Stimulated activated CD8-positive, alpha-beta memory T cell treated with anti-CD3 and anti-CD28 coated beads, Interleukin-7, amount 100 ng/mL, for 1 hour (primary cell): ENCODE results near the gene HELZ.
"Not testable (repeated sequence)": the region's sequence is repeated elsewhere in the genome, so short reads cannot be mapped to it uniquely, and the experiment has no call there.

Experiments
- DNase-seq, 2 donors: peaks; one replicate each; pipeline ENCODE4 v3.0.0-alpha.2; 2020; ENCODE audit warnings: low read depth in 2 of 2

The HELZ gene

GRCh38 chr17:67145183-67145805 lies 99.7 kb downstream of the HELZ start:
- DNase-seq, result no peak

DNA sequence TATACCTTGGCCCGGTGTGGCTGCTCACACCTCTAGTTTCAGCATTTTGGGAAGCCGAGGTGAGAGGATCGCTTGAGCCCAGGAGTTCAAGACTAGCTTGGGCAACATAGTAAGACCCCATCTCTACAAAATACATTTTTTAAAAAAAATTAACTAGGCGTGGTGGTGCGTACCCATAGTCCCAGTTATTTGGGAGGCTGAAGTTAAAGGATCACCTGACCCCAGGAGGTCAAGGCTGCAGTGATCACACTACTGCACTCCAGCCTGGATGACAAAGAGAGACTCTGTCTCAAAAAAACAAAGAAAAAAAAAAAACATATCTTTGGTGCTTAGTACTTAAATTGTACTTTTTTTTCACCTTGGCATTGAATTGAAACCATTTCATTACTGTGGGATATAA lies 101.7 kb downstream of the HELZ start:
- no peak for DNase-seq

DNA sequence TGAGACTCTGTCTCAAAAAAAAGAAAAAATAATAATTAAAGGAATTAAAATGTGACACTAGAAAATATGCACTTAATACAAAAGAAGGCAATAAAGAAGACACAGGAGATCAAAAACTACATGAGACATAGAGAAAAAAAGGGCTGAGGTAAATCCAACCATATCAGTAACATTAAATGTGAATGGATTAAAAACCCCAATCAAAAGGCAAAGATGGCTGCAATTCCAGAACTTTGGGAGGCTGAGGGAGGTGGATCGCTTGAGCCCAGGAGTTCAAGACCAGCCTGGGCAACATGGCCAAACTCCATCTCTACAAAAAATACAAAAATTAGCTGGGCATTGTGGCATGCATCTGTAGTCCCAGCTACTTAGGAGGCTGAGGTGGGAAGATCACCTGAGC lies 103.0 kb downstream of the HELZ start:
- DNase-seq, result not testable (repeated sequence)

GRCh38 chr17:67139784-67140665 lies 105.0 kb downstream of the HELZ start:
- DNase-seq, result no peak

DNA sequence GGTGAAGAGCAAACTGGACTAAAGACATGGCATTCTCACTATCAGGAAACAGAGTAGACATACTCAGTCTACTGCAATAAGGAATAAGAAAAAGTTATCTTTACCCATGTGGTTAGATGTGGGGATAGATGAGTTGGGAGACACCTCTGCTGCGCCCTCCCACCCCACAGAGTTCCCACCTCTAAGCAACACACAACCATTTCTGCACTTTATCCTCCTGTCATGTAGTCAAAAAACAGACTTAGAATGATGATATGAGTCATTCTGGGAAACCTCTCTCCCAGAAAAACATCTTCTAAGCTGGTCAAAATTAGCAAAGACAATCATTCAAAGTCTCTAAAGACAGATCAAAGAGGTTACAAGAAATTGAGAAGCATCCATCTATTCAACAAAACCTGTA lies 105.7 kb downstream of the HELZ start:
- no peak for DNase-seq

- no peak for DNase-seq
These were observed 106.6 kb downstream of the HELZ start for GRCh38 chr17:67138392-67138791.

DNA sequence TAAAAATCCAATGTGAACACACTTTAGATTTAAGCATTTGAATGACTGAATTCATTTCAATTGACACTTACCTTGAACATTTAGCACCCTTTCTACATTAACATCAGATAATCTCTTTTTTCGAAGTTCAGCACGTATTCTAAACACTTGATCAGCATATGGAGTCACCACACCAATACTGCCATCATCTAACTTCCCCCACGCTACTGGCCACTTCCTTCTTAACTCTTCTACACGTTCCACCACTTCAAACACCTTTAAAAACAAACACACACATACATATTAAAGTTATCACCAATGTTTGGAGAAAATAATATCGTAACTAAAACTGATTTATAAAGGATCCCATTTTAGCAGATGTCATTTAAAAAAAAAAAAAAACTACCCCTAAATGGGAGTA lies 107.1 kb downstream of the HELZ start:
- no peak for DNase-seq

DNA sequence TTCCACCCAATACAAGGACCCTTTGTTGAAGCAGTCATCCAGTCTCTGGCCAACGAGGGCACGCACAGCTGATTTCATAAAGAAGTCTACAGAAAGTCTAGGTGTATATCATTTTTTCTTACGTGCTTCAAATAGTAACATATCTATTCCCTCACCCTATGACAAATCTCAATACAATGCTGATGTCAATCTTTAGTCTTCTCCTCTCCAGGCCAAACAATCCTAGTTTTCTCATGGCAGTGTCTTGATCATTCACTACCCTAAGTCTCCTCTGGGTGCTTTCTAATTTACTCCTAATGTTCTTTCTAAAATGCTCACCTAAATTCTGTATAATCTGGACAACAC lies 108.0 kb downstream of the HELZ start:
- no peak for DNase-seq

DNA sequence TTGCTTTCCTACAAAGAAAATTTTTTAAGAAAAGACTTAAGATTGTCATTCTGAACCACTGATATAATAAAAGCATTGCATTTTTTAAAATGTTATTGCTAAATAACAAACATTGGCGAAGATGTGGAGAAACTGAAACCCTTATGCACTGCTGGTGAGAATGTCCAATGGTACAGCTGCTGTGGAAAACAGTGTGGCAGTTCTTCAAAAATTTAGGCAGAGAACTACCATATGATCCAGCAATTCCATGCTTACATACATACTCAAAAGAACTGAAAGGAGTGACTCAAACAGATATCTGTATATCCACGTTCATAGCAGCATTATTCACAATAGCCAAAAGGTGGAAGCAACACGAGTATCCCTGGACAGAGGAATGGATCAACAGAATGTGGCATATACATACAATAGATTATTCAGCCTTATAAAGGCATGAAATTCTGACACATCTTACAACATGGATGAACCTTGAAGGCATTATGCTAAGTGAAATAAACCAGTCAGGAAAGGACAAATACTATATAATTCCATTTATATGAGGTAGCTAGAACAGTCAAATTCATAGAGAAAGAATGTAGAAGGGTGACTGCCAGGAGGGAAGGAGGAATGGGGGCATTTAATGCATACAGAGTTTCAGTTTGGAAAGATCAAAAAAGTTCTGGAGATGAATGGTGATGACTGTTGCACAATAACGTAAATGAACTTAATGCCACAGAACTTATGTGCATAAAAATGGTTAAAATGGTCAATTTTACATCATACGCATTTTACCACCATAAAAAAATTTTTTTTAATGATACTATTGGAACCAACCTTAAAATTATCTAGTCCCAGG lies 108.6 kb downstream of the HELZ start:
- no peak for DNase-seq

DNA sequence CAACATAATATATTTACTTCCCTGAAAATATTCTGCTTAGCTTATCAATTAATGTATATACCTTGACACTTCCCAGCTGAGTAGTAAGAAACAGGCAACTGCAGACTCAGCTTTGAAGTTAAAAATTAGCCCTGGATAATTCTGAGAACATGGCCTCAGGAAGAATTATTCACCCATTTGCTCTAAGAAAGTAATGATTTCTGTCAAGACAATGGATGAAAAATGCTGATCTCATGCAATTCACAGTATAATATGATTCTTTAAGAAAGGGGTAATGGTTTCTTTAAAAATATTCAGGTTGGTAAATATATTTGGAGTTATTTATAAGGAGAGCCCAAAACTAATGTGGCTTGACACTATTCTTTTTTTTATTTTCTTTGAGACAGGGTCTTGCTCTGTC lies 111.8 kb downstream of the HELZ start:
- DNase-seq, result no peak

DNA sequence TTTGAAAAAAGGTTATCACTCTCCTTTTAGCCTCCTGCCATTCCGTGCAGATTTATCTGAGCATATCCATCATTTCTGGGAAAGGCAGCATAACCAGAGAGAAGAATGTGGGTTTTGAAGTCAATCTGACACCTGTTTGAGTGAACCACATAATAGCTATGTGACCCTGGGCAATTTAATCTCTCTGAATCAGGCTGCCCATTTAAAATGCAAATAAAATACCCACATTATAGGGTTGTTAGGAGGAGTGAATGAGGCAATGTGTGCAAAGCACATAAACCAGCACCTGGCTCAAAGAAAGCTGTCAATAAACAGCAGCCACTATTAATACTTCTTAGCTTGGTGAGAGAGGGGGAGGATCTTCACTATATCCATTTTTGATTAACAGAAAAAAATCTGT lies 112.6 kb downstream of the HELZ start:
- DNase-seq, result no peak

DNA sequence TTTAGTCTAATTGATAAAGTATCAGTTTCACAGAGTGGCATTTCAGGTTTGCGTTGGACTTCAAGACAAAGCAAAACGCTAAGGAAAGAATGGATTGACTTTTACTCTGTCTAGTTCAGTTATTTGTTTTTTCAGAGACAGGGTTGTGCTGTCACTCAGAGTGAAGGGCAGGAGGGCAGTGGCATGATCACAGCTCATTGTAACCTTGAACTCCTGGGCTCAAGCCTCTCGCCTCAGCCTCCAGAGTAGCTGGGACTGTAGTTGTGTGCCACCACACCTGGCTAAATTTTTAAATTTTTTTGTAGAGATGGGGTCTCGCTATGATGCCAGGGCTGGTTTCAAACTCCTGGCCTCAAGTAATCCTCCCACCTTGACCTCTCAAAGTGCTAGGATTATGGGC lies 114.2 kb downstream of the HELZ start:
- no peak for DNase-seq

DNA sequence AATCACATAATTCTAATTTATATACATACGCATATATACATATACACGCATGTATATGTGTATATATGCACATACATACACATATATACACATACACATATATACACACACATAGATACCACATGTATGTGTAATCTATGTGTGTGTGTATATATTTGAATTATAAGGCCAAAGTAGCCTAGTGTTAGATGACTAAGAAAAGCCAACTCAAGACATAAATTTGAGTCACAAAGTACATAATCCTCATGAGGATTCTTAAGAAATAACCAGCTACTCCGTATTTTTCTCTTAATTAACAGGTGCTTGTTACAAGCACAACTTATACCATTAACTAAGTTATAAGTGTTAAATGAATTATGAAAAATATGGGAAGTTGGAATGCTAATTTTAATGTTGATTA lies 115.7 kb downstream of the HELZ start:
- DNase-seq, result no peak

DNA sequence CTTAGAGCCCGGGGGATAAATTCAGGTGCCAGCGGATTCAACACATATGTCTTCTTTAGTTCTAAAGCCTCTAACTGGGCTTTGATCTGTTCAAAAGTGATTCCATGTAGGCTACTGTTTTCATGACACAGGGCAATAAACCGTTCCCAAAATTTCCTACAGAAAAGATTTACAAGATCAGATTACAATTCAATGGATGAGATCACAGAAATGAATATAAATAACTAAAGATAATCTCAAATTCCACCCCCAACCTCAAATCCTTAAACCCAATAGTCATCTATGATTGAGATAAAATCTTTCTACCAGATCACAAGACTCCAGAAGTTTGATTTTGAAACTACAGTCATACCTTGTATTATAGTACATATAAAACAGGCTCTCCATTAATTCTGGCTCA lies 116.3 kb downstream of the HELZ start:
- no peak for DNase-seq

- no peak for DNase-seq
These were observed 117.1 kb downstream of the HELZ start for GRCh38 chr17:67127925-67128324.

DNA sequence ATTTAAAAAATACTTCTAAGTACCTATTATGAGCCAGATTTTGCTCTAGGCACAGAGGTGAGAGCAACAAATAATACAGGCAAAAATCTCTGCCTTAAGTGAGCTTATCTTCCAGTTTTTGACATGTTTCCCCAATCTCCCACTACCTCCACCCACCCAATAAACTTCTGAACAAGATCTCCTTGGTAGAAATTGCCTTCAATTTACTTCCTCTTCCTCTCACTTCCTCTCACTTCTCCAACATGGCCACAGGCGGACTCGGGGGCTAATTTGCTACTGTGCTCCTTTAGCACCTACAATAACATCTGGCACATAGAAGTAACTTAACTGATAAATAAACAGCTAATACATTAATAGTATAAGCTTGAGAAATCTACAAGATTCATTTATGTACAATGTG lies 118.0 kb downstream of the HELZ start:
- DNase-seq, result no peak

GRCh38 chr17:67126543-67126942 lies 118.5 kb downstream of the HELZ start:
- not testable (repeated sequence) for DNase-seq

DNA sequence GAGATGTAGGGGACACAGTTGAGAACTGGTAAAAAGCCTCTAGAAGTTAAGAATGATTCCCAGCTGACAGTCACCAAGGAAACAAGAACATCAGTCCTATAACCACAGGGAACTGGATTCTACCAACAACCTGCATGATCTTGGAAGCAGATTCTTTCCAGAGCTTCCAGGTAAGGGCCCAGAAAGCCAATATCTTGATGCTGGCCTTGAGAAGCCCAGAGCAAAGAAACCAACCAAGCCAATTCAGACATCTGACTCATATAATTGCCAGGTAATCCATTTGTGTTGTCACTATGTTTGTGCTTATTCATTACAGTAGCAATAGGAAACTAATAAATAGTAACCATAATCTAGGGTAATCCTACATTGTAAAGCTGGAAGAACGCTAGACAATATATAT lies 119.1 kb downstream of the HELZ start:
- DNase-seq, result no peak

- no peak for DNase-seq
These were observed 119.6 kb downstream of the HELZ start for GRCh38 chr17:67125417-67125816.

DNA sequence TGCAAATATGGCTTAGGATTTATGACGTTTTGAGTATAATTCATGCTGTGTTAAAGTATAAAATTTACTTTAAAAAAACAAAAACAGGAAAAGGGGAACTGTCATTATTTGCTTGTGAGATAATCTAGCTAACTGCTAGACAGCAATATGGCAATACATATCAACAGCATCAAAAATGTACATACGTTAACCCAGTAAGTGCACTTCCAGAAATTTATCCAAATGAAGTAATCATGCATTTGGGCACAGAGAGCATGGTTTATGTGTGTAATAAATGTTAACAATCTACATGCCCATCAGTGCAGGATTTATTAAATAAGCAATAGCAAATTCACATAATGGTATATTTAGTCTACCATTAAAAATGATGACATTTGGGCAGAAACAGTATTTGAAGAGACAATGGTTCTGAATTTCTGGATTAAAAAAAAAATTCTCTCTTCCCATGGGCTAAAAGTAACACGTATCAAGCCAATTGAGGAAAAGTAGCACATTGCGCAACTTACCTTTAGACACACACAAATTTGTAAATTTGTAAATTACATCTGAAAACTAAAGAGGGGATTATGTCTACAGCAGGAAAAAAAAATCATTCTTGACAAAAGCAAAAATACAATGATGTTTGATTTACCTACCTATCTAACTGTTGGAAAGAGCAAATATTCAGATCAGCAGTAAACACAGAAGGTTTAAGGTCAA lies 120.4 kb downstream of the HELZ start:
- no peak for DNase-seq

- DNase-seq, result no peak
These were observed 121.3 kb downstream of the HELZ start for GRCh38 chr17:67123699-67124098.

DNA sequence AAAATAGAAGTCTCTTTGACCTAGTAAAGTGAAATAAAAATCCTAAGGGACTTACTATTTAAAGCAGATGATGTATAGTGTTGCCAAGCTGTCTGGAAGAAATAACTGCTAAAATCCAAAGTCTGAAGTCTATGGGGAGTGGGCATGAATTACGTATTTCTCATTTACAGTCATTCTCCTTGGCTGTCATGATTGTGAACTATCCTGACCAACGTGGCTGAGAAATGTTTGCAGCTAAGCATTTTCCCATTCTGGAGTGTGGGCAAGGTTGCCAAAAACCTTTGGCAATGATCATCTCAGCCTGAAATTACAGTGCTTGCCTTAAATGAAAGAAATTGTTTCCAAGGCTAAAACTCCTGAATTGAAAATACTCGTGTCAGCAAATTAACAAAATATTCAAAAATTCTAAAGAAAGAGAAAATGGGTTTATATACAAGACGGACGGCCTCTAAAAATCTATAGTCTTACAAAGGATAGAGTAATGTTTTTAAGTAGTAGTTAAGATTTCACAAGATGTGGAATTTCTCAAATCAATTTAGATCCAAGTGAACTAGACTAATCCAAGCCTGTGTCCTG lies 123.6 kb downstream of the HELZ start:
- DNase-seq, result no peak
